ENCODE measurements around the gene PRDM16.
A peak's percentile ranks its signal among the peaks of the same experiment; 100 is the strongest.

The PRDM16 gene

DNA sequence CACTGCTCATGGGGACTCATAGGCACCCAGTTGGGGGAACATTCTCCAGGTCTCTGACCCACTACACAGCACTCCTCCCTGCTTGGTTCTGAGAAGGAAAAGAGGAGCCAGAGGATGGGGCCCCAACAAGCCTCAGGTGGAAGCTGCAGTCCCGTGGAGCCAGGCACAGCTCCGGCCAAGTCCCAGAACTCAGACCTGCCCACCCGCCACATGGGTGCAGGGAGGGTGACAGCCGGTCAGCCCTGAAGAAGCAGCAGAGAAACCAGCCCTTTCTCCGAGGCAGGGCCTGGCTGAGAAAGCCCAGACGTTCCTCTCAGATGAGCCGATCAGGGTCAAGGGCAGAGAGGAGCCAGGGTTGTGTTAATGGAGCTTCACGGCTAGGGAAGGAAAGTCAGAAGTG, 106.5 kb downstream of the PRDM16 start:
- no peak overlapping the region for H2BK5ac ChIP-seq (ENCODE audit: low read length)

DNA sequence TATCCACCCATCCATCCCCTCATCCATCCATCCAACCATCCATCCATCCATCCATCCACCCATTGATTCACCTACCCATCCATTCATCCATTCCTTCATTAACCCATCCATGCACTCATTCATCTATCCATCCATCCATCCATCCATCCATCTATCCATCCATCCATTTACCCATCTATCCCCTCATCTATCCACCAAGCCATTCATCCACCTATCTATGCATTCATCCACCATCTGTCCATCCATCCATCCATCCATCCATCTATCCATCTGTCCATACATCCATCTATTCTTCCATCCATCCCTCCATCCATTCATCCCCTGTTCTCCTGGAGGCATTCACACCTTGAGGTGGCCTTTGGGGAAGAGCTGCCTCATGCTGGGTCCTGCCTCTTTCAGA, 107.0 kb downstream of the PRDM16 start:
- Histone ChIP-seq H4K91ac (ENCODE audit: low read depth, low read length, poor library complexity) (no peak overlapping the region), H2BK12ac (ENCODE audit: low read length) (no peak overlapping the region), H2BK5ac (ENCODE audit: low read length) (no peak overlapping the region), H3K27ac (replicated peaks; ENCODE audit: low read length) (no peak overlapping the region), H3K9ac (ENCODE audit: low read depth, low read length, poor library complexity) (no peak overlapping the region), H3K23ac (ENCODE audit: low read depth, low read length, poor library complexity) (no peak overlapping the region), H3K18ac (ENCODE audit: low read length) (no peak overlapping the region), H3K4ac (ENCODE audit: low read length) (no peak overlapping the region), H3K4me3 (ENCODE audit: low read length in 2 of 2) (peak overlapping the region in 1 of 2 donors; percentile 48), H3K79me1 (ENCODE audit: low read depth, low read length) (peaks cover 5% of the 10 kb centered on the region), H3K14ac (ENCODE audit: low read length) (no peak overlapping the region), H2BK120ac (ENCODE audit: low read depth, low read length) (no peak overlapping the region), H3K4me2 (ENCODE audit: insufficient read depth, low read length, poor library complexity, severe bottlenecking) (no peak overlapping the region), H3K9me3 (replicated peaks in 1 of 2; ENCODE audit: control insufficient read depth in 2 of 2, insufficient read depth in 1 of 2, low read depth in 1 of 2, low read length in 2 of 2) (peaks cover 0 to 2% of the 10 kb centered on the region in 2 donors), H3K4me1 (ENCODE audit: control insufficient read depth in 2 of 2, insufficient read depth in 1 of 2, low read depth in 1 of 2, low read length in 2 of 2) (peaks cover 2 to 9% of the 10 kb centered on the region in 2 donors), H3K27me3 (ENCODE audit: control insufficient read depth in 3 of 3, insufficient read depth in 3 of 3, low read depth in 1 of 3, low read length in 3 of 3) (peaks cover 0 to 26% (median 0%) of the 10 kb centered on the region in 3 experiments), H2AFZ (ENCODE audit: low read length) (no peak overlapping the region), H3K36me3 (replicated peaks in 1 of 2; ENCODE audit: control insufficient read depth in 2 of 2, insufficient read depth in 2 of 2, low read length in 2 of 2) (peaks cover 0 to under 1% of the 10 kb centered on the region in 2 donors), H4K8ac (ENCODE audit: low read depth, low read length) (no peak overlapping the region), H2AK5ac (ENCODE audit: low read depth, low read length) (no peak overlapping the region), H2BK15ac (ENCODE audit: low read length) (no peak overlapping the region)
- no peak for DNase-seq (ENCODE audit: low spot score)

More for the DNA sequence above, 106.5 kb downstream of the PRDM16 start:
- no peak overlapping the region for H3K9ac ChIP-seq (ENCODE audit: low read depth, low read length, poor library complexity)
- H2AK5ac ChIP-seq (ENCODE audit: low read depth, low read length): peak overlapping the region; percentile 23
- H3K18ac ChIP-seq (ENCODE audit: low read length): no peak overlapping the region
- peak overlapping the region; percentile 12 for H2BK15ac ChIP-seq (ENCODE audit: low read length)
- H2AFZ ChIP-seq (ENCODE audit: low read length): no peak overlapping the region
- no peaks in the 10 kb centered on the region for H3K9me3 ChIP-seq (replicated peaks in 1 of 2; ENCODE audit: control insufficient read depth in 2 of 2, insufficient read depth in 1 of 2, low read depth in 1 of 2, low read length in 2 of 2)
- no peak overlapping the region for H2BK12ac ChIP-seq (ENCODE audit: low read length)
- no peak overlapping the region for H3K23ac ChIP-seq (ENCODE audit: low read depth, low read length, poor library complexity)
- H3K79me1 ChIP-seq (ENCODE audit: low read depth, low read length): peaks cover 5% of the 10 kb centered on the region
- no peak overlapping the region for H3K14ac ChIP-seq (ENCODE audit: low read length)
- H3K27ac ChIP-seq (replicated peaks; ENCODE audit: low read length): no peak overlapping the region
- no peak overlapping the region for H4K91ac ChIP-seq (ENCODE audit: low read depth, low read length, poor library complexity)
- no peaks in the 10 kb centered on the region for H3K36me3 ChIP-seq (replicated peaks in 1 of 2; ENCODE audit: control insufficient read depth in 2 of 2, insufficient read depth in 2 of 2, low read length in 2 of 2)
- no peak overlapping the region for H3K4ac ChIP-seq (ENCODE audit: low read length)
- no peak for DNase-seq (ENCODE audit: low spot score)
- no CpG with 5 or more reads among the region's 8 CpGs for WGBS, 2 donors (ENCODE audit: extremely low coverage in 2 of 2, insufficient read length in 2 of 2, insufficient replicate concordance in 1 of 2)
- no peak overlapping the region for H4K8ac ChIP-seq (ENCODE audit: low read depth, low read length)
- H3K4me2 ChIP-seq (ENCODE audit: insufficient read depth, low read length, poor library complexity, severe bottlenecking): no peak overlapping the region
- H2BK120ac ChIP-seq (ENCODE audit: low read depth, low read length): no peak overlapping the region
- peaks cover 0 to 32% (median 0%) of the 10 kb centered on the region in 3 experiments for H3K27me3 ChIP-seq (ENCODE audit: control insufficient read depth in 3 of 3, insufficient read depth in 3 of 3, low read depth in 1 of 3, low read length in 3 of 3)
- H3K4me3 ChIP-seq (ENCODE audit: low read length in 2 of 2): no peak overlapping the region
- peaks cover 5 to 14% of the 10 kb centered on the region in 2 donors for H3K4me1 ChIP-seq (ENCODE audit: control insufficient read depth in 2 of 2, insufficient read depth in 1 of 2, low read depth in 1 of 2, low read length in 2 of 2)

DNA sequence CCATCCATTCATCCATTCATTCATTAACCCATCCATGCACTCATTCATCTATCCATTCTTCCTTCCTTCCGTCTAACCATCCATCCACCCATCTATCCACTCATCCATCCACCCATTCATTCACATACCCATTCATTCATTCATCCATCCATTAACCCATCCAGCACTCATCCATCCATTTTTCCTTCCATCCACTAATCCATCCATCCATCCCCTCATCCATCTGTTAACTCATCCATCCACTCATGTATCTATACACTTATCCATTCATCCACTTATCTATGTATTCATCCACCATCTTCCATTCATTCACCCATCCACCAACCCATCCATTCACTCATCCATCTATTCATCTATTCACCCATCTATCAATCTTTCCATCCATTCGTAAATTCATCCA, 107.8 kb downstream of the PRDM16 start:
- Histone ChIP-seq H2BK12ac (ENCODE audit: low read length) (no peak overlapping the region), H2AFZ (ENCODE audit: low read length) (no peak overlapping the region), H4K8ac (ENCODE audit: low read depth, low read length) (no peak overlapping the region), H3K9ac (ENCODE audit: low read depth, low read length, poor library complexity) (no peak overlapping the region), H3K27me3 (ENCODE audit: control insufficient read depth in 3 of 3, insufficient read depth in 3 of 3, low read depth in 1 of 3, low read length in 3 of 3) (peaks cover 0 to 19% (median 0%) of the 10 kb centered on the region in 3 experiments), H2BK5ac (ENCODE audit: low read length) (no peak overlapping the region), H3K36me3 (replicated peaks in 1 of 2; ENCODE audit: control insufficient read depth in 2 of 2, insufficient read depth in 2 of 2, low read length in 2 of 2) (peaks cover 0 to 7% of the 10 kb centered on the region in 2 donors), H2BK15ac (ENCODE audit: low read length) (no peak overlapping the region), H3K79me1 (ENCODE audit: low read depth, low read length) (peaks cover 2% of the 10 kb centered on the region), H3K9me3 (replicated peaks in 1 of 2; ENCODE audit: control insufficient read depth in 2 of 2, insufficient read depth in 1 of 2, low read depth in 1 of 2, low read length in 2 of 2) (peaks cover 4 to 6% of the 10 kb centered on the region in 2 donors), H3K4me2 (ENCODE audit: insufficient read depth, low read length, poor library complexity, severe bottlenecking) (no peak overlapping the region), H2AK5ac (ENCODE audit: low read depth, low read length) (no peak overlapping the region), H2BK120ac (ENCODE audit: low read depth, low read length) (no peak overlapping the region), H4K91ac (ENCODE audit: low read depth, low read length, poor library complexity) (no peak overlapping the region), H3K18ac (ENCODE audit: low read length) (no peak overlapping the region), H3K4ac (ENCODE audit: low read length) (no peak overlapping the region), H3K4me3 (ENCODE audit: low read length in 2 of 2) (no peak overlapping the region), H3K4me1 (ENCODE audit: control insufficient read depth in 2 of 2, insufficient read depth in 1 of 2, low read depth in 1 of 2, low read length in 2 of 2) (peaks cover 0 to 9% of the 10 kb centered on the region in 2 donors), H3K14ac (ENCODE audit: low read length) (no peak overlapping the region), H3K27ac (replicated peaks; ENCODE audit: low read length) (no peak overlapping the region), H3K23ac (ENCODE audit: low read depth, low read length, poor library complexity) (no peak overlapping the region)
- WGBS, 2 donors (ENCODE audit: extremely low coverage in 2 of 2, insufficient read length in 2 of 2, insufficient replicate concordance in 1 of 2): 100% methylated on average over 2 of the region's 2 CpGs
- no peak for DNase-seq (ENCODE audit: low spot score)

DNA sequence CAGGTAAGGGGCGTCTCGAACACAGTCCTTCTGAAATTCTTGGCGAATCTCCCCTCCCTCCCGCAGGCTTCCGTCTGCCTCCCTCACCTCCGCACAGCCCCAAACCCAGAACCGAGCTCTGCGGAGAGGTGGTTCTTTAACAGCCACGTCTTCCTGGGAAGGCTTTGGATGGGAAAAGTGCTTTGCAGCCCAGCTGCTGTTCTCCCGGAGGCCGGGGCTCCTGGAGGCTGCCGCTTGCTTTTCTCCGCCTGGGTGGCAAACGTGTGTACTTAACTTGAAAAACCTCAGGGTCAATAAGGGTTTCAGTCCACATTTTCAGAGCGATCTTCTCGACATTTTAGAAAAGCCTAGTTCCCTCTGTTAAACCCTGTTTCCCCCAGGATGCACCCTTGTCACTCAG, 109.3 kb downstream of the PRDM16 start:
- H3K23ac ChIP-seq (ENCODE audit: low read depth, low read length, poor library complexity): no peak overlapping the region
- H3K4me3 ChIP-seq (ENCODE audit: low read length in 2 of 2): no peak overlapping the region
- H2BK12ac ChIP-seq (ENCODE audit: low read length): no peak overlapping the region
- H3K9ac ChIP-seq (ENCODE audit: low read depth, low read length, poor library complexity): no peak overlapping the region
- DNase-seq (ENCODE audit: low spot score): no peak
- H2AFZ ChIP-seq (ENCODE audit: low read length): no peak overlapping the region
- peaks cover 0 to 8% of the 10 kb centered on the region in 2 donors for H3K36me3 ChIP-seq (replicated peaks in 1 of 2; ENCODE audit: control insufficient read depth in 2 of 2, insufficient read depth in 2 of 2, low read length in 2 of 2)
- no peak overlapping the region for H2AK5ac ChIP-seq (ENCODE audit: low read depth, low read length)
- no CpG with 5 or more reads among the region's 16 CpGs for WGBS, 2 donors (ENCODE audit: extremely low coverage in 2 of 2, insufficient read length in 2 of 2, insufficient replicate concordance in 1 of 2)
- no peaks in the 10 kb centered on the region for H3K79me1 ChIP-seq (ENCODE audit: low read depth, low read length)
- H3K14ac ChIP-seq (ENCODE audit: low read length): no peak overlapping the region
- no peak overlapping the region for H3K18ac ChIP-seq (ENCODE audit: low read length)
- no peak overlapping the region for H4K8ac ChIP-seq (ENCODE audit: low read depth, low read length)
- no peak overlapping the region for H2BK15ac ChIP-seq (ENCODE audit: low read length)
- no peak overlapping the region for H4K91ac ChIP-seq (ENCODE audit: low read depth, low read length, poor library complexity)
- H2BK120ac ChIP-seq (ENCODE audit: low read depth, low read length): no peak overlapping the region
- peaks cover 0 to 12% (median 0%) of the 10 kb centered on the region in 3 experiments for H3K27me3 ChIP-seq (ENCODE audit: control insufficient read depth in 3 of 3, insufficient read depth in 3 of 3, low read depth in 1 of 3, low read length in 3 of 3)
- H3K4me1 ChIP-seq (ENCODE audit: control insufficient read depth in 2 of 2, insufficient read depth in 1 of 2, low read depth in 1 of 2, low read length in 2 of 2): peaks cover 0 to 8% of the 10 kb centered on the region in 2 donors
- H2BK5ac ChIP-seq (ENCODE audit: low read length): no peak overlapping the region
- no peak overlapping the region for H3K4ac ChIP-seq (ENCODE audit: low read length)
- no peak overlapping the region for H3K4me2 ChIP-seq (ENCODE audit: insufficient read depth, low read length, poor library complexity, severe bottlenecking)
- peaks cover 5 to 6% of the 10 kb centered on the region in 2 donors for H3K9me3 ChIP-seq (replicated peaks in 1 of 2; ENCODE audit: control insufficient read depth in 2 of 2, insufficient read depth in 1 of 2, low read depth in 1 of 2, low read length in 2 of 2)
- no peak overlapping the region for H3K27ac ChIP-seq (replicated peaks; ENCODE audit: low read length)

Measured in neuronal stem cell (in vitro differentiated cells).